H9 (cell line): ENCODE data around the gene DCTN2. TPM values are rescaled to one million over a fixed set of nuclear protein-coding genes. Genes with fewer than 3 reads are reported as not detected.

Experiments
- DNase-seq: peaks from one replicate; pipeline ENCODE4 v3.0.0-alpha.2; 2017
- H2AFZ ChIP-seq: one replicate; pipeline ENCODE4 v1.6.1; 2013; ENCODE audit warnings: mild to moderate bottlenecking, low read length, control low read depth, moderate library complexity
- H2AK5ac ChIP-seq: 2 replicates; pipeline ENCODE4 v1.6.1; 2013; ENCODE audit warnings: low read length, control low read depth, mixed read lengths; ENCODE audit not compliant: insufficient read length
- H2BK120ac ChIP-seq: one replicate; pipeline ENCODE4 v1.6.1; 2013; ENCODE audit warnings: low read depth, mild to moderate bottlenecking, low read length, control low read depth, inconsistent platforms; ENCODE audit not compliant: poor library complexity, severe bottlenecking
- H2BK12ac ChIP-seq: 2 replicates; pipeline ENCODE4 v1.6.1; 2013; ENCODE audit warnings: low read length, control low read depth, mixed read lengths, low read depth; ENCODE audit not compliant: insufficient read length
- H2BK15ac ChIP-seq: 2 replicates; pipeline ENCODE4 v1.6.1; 2013; ENCODE audit warnings: low read depth, low read length, control low read depth
- H2BK20ac ChIP-seq: one replicate; pipeline ENCODE4 v1.6.1; 2013; ENCODE audit warnings: low read depth, mild to moderate bottlenecking, low read length, control low read depth, inconsistent platforms; ENCODE audit not compliant: poor library complexity, severe bottlenecking
- H2BK5ac ChIP-seq: 2 replicates; pipeline ENCODE4 v1.6.1; 2013; ENCODE audit warnings: low read length, control low read depth, mixed read lengths; ENCODE audit not compliant: insufficient read length
- H3K14ac ChIP-seq: 2 replicates; pipeline ENCODE4 v1.6.1; 2013; ENCODE audit warnings: low read length, control low read depth; ENCODE audit not compliant: insufficient read depth
- H3K18ac ChIP-seq: 2 replicates; pipeline ENCODE4 v1.6.1; 2013; ENCODE audit warnings: low read depth, mild to moderate bottlenecking, mixed read lengths, low read length, control low read depth; ENCODE audit not compliant: insufficient read length
- H3K23ac ChIP-seq: 2 replicates; pipeline ENCODE4 v1.6.1; 2013; ENCODE audit warnings: low read length, control low read depth, mixed read lengths, low read depth; ENCODE audit not compliant: insufficient read length
- H3K23me2 ChIP-seq: 2 replicates; pipeline ENCODE4 v1.6.1; 2013; ENCODE audit warnings: low read depth, mild to moderate bottlenecking, mixed read lengths, low read length, control low read depth; ENCODE audit not compliant: insufficient read length, poor library complexity, severe bottlenecking
- H3K27ac ChIP-seq: 2 replicates; pipeline ENCODE4 v1.5.1; 2013; ENCODE audit warnings: low read length, control low read depth, mixed read lengths, low read depth; ENCODE audit not compliant: insufficient read length
- H3K27me3 ChIP-seq: 2 replicates; pipeline ENCODE4 v1.6.1; 2013; ENCODE audit warnings: low read length, control low read depth, inconsistent platforms; ENCODE audit not compliant: insufficient read depth
- H3K4ac ChIP-seq: 2 replicates; pipeline ENCODE4 v1.6.1; 2013; ENCODE audit warnings: low read depth, mild to moderate bottlenecking, control low read depth, inconsistent platforms, low read length, moderate library complexity
- H3K4me1 ChIP-seq: 2 replicates; pipeline ENCODE4 v1.6.1; 2013; ENCODE audit warnings: low read length, control low read depth, inconsistent platforms; ENCODE audit not compliant: insufficient read depth
- H3K4me2 ChIP-seq: 2 replicates; pipeline ENCODE4 v1.6.1; 2013; ENCODE audit warnings: low read length, control low read depth, mixed read lengths; ENCODE audit not compliant: insufficient read length, insufficient read depth
- H3K56ac ChIP-seq: 2 replicates; pipeline ENCODE4 v1.6.1; 2013; ENCODE audit warnings: low read depth, mild to moderate bottlenecking, mixed read lengths, low read length, control low read depth; ENCODE audit not compliant: insufficient read length
- H3K79me1 ChIP-seq: 2 replicates; pipeline ENCODE4 v1.6.1; 2013; ENCODE audit warnings: low read depth, mild to moderate bottlenecking, moderate library complexity, low read length, control low read depth, inconsistent platforms; ENCODE audit not compliant: insufficient read depth, poor library complexity, severe bottlenecking
- H3K79me2 ChIP-seq: 2 replicates; pipeline ENCODE4 v1.6.1; 2013; ENCODE audit warnings: low read length, control low read depth, inconsistent platforms; ENCODE audit not compliant: insufficient read depth
- H3K9ac ChIP-seq: 2 replicates; pipeline ENCODE4 v1.6.1; 2013; ENCODE audit warnings: low read length, control low read depth, mixed read lengths; ENCODE audit not compliant: insufficient read length; ENCODE audit errors: extremely low read depth
- H3K9me3 ChIP-seq: one replicate; pipeline ENCODE4 v1.6.1; 2013; ENCODE audit warnings: low read depth, low read length, inconsistent platforms; ENCODE audit not compliant: control insufficient read depth
- H3T11ph ChIP-seq: one replicate; pipeline ENCODE4 v1.6.1; 2013; ENCODE audit warnings: mild to moderate bottlenecking, low read length, control low read depth, inconsistent platforms
- H4K20me1 ChIP-seq: one replicate; pipeline ENCODE4 v1.6.1; 2013; ENCODE audit not compliant: control insufficient read depth, insufficient read length, insufficient read depth
- H4K5ac ChIP-seq: 2 replicates; pipeline ENCODE4 v1.6.1; 2013; ENCODE audit warnings: low read depth, mild to moderate bottlenecking, mixed read lengths, low read length, control low read depth; ENCODE audit not compliant: insufficient read length
- H4K8ac ChIP-seq: replicated peaks from 2 replicates; pipeline ENCODE4 v1.6.1; 2013; ENCODE audit warnings: low read length, control low read depth, mixed read lengths, low read depth; ENCODE audit not compliant: insufficient read length
- H4K91ac ChIP-seq: 2 replicates; pipeline ENCODE4 v1.6.1; 2013; ENCODE audit warnings: low read depth, mild to moderate bottlenecking, moderate library complexity, mixed read lengths, low read length, control low read depth; ENCODE audit not compliant: insufficient read length
- H3K27ac Mint-ChIP-seq, 3 experiments: 2 replicates in 2 of 3; 3 replicates in 1 of 3; pipeline ENCODE4 v1.8.0; 2020 to 2021; ENCODE audit warnings: mixed read lengths in 3 of 3, mild to moderate bottlenecking in 1 of 3, moderate library complexity in 1 of 3
- H3K27me3 Mint-ChIP-seq: 2 replicates; pipeline ENCODE4 v1.8.0; 2021; ENCODE audit warnings: low read depth, mild to moderate bottlenecking, moderate library complexity, mixed read lengths
- H3K36me3 Mint-ChIP-seq, 3 experiments: 2 replicates in 2 of 3; 3 replicates in 1 of 3; pipeline ENCODE4 v1.8.0; 2020 to 2021; ENCODE audit warnings: low read depth in 3 of 3, mixed read lengths in 3 of 3; ENCODE audit not compliant: insufficient read depth in 1 of 3
- H3K4me1 Mint-ChIP-seq, 2 experiments: 2 replicates each; pipeline ENCODE4 v1.8.0; 2020; ENCODE audit warnings: mixed read lengths in 2 of 2
- H3K4me3 Mint-ChIP-seq, 2 experiments: 2 replicates in 1 of 2; 3 replicates in 1 of 2; pipeline ENCODE4 v1.8.0; 2020 to 2021; ENCODE audit warnings: mild to moderate bottlenecking in 2 of 2, mixed read lengths in 2 of 2, moderate library complexity in 1 of 2
- H3K9me3 Mint-ChIP-seq, 2 experiments: 2 replicates in 1 of 2; 3 replicates in 1 of 2; pipeline ENCODE4 v1.8.0; 2020; ENCODE audit warnings: mild to moderate bottlenecking in 2 of 2, mixed read lengths in 2 of 2, moderate library complexity in 1 of 2
- CTCF ChIP-seq: fragments of 200-600 bp; sonication (generic); conservative IDR thresholded peaks from 3 replicates; pipeline ENCODE4 v1.8.0; 2021; ENCODE audit warnings: antibody characterized with exemption, mild to moderate bottlenecking
- WGBS: extraction: QIAGEN DNeasy Blood & Tissue Kit; methylation state at CpG from one replicate; pipeline ENCODE4 v1.1.7; 2013; ENCODE audit warnings: missing lambda C conversion rate, low lambda C conversion rate, mixed read lengths; ENCODE audit not compliant: insufficient read length; ENCODE audit errors: extremely low coverage; 5-methylcytosine and 5-hydroxymethylcytosine counted together
- total RNA-seq: library from RNA; stranded (reverse); gene quantifications from 2 replicates; pipeline ENCODE4 v1.2.1, GENCODE V29; 2021

The DCTN2 gene
- total RNA-seq, 1 experiment from 2014 or later, result 97.7 TPM

GRCh38 chr12:57518920-57519795 is 27.8 kb downstream of the DCTN2 start:
- Histone ChIP-seq H3K79me1 (no peaks in the 10 kb centered on the region), H3K9ac (peak overlapping the region; percentile 94), H3K79me2 (0 out of 2 replicates have a peak, but pooled peaks cover 1% of the 10 kb centered on the region), H2AFZ (no peak overlapping the region), H3K4ac (no peak overlapping the region), H3K18ac (no peak overlapping the region), H4K20me1 (no peaks in the 10 kb centered on the region), H2BK12ac (no peak overlapping the region), H3K4me1 (peaks cover 3% of the 10 kb centered on the region; the same call in 1 of the 2 replicates), H4K8ac (no peak overlapping the region), H4K91ac (no peak overlapping the region), H2BK15ac (no peak overlapping the region), H3K56ac (no peak overlapping the region), H2AK5ac (no peak overlapping the region), H3K27me3 (no peaks in the 10 kb centered on the region), H3K27ac (peak overlapping the region; percentile 90), H2BK20ac (no peak overlapping the region), H3T11ph (no peak overlapping the region), H4K5ac (no peak overlapping the region), H3K14ac (peak overlapping the region; percentile 72; the same call in 1 of the 2 replicates), H3K23ac (no peak overlapping the region), H2BK5ac (no peak overlapping the region), H3K23me2 (peaks cover 22% of the 10 kb centered on the region), H3K4me2 (peak overlapping the region; percentile 87), H3K9me3 (no peaks in the 10 kb centered on the region), H2BK120ac (no peak overlapping the region)
- H3K36me3 Mint-ChIP-seq, result peaks cover 40 to 55% (median 54%) of the 10 kb centered on the region in 3 experiments
- no peak for DNase-seq
- peak overlapping the region; percentile 88 to 99 (median 90) for H3K27ac Mint-ChIP-seq
- no peaks in the 10 kb centered on the region; the same call in 1 of the 2 replicates for H3K27me3 Mint-ChIP-seq
- WGBS, result no CpG with 5 or more reads among the region's 7 CpGs
- no peak for TF ChIP-seq CTCF
- no peaks in the 10 kb centered on the region for H3K9me3 Mint-ChIP-seq
- H3K4me1 Mint-ChIP-seq, result peaks cover 33 to 40% of the 10 kb centered on the region in 2 experiments
- peak overlapping the region; percentile 93 to 96 for H3K4me3 Mint-ChIP-seq
